B cell (primary cell): ENCODE results near the gene FOXO3. TPM values are rescaled to one million over a fixed set of nuclear protein-coding genes. Genes with fewer than 3 reads are reported as not detected.

ENCODE experiments used
- ATAC-seq: fragments of 200-7000 bp; cut with Tn5 transposase; one replicate; pipeline ENCODE4 v1.10.0; 2021; ENCODE audit warnings: low read depth, mild to moderate bottlenecking, moderate number of reproducible peaks, moderate library complexity
- CTCF ChIA-PET: fragments of 350-600 bp; sonication (Branson Sonifier 250); formaldehyde crosslinking; loops from one replicate; lab custom pipeline; 2021; ENCODE audit warnings: antibody characterized with exemption, inconsistent platforms; lab: Charles Lee
- POLR2A ChIA-PET: fragments of 350-600 bp; sonication (Branson Sonifier 250); formaldehyde crosslinking; loops from one replicate; lab custom pipeline; 2021; ENCODE audit warnings: antibody characterized with exemption; lab: Charles Lee
- DNase-seq: peaks from one replicate; pipeline ENCODE4 v3.0.0; 2013
- H2AFZ ChIP-seq: 2 replicates; pipeline ENCODE4 v1.6.1; 2012; ENCODE audit warnings: mild to moderate bottlenecking, low read depth, low read length; ENCODE audit not compliant: insufficient read depth, poor library complexity, severe bottlenecking
- H3K27ac ChIP-seq, 2 donors: 1 replicate in 1 of 2; 2 replicates in 1 of 2; pipeline ENCODE4 v1.5.1; 2012 to 2013; ENCODE audit warnings: low read length in 2 of 2, mild to moderate bottlenecking in 2 of 2, moderate library complexity in 1 of 2
- H3K27me3 ChIP-seq, 4 experiments: fragments of 200-600 bp in 1 of 4; sonication (generic) in 1 of 4; replicated peaks in 1 of 4; 1 replicate in 2 of 4; 2 replicates in 2 of 4; pipeline versions ENCODE4 v1.6.1 to v1.7.0; 2013 to 2016; ENCODE audit warnings: low read length in 3 of 4, mild to moderate bottlenecking in 2 of 4, mixed read lengths in 1 of 4, moderate library complexity in 1 of 4; ENCODE audit not compliant: insufficient read depth in 4 of 4, control insufficient read depth in 3 of 4; ENCODE audit errors: control extremely low read depth in 1 of 4
- H3K36me3 ChIP-seq, 2 experiments: replicated peaks in 1 of 2; 1 replicate in 1 of 2; 2 replicates in 1 of 2; pipeline versions ENCODE4 v1.6.1 to v1.7.1; 2013; ENCODE audit warnings: low read length in 1 of 2; ENCODE audit not compliant: insufficient read depth in 2 of 2, control insufficient read depth in 1 of 2; ENCODE audit errors: control extremely low read depth in 1 of 2, extremely low read depth in 1 of 2
- H3K4me1 ChIP-seq, 2 donors: fragments of 200-600 bp in 1 of 2; sonication (generic) in 1 of 2; 1 replicate in 1 of 2; 2 replicates in 1 of 2; pipeline versions ENCODE4 v1.5.1 to v1.6.1; 2013 to 2017; ENCODE audit warnings: low read length in 2 of 2; ENCODE audit not compliant: control insufficient read depth in 2 of 2, insufficient read depth in 2 of 2
- H3K4me2 ChIP-seq: replicated peaks from 2 replicates; pipeline ENCODE3; 2012; ENCODE audit warnings: mild to moderate bottlenecking, low read depth, low read length; ENCODE audit not compliant: poor library complexity, severe bottlenecking
- H3K4me3 ChIP-seq, 5 experiments: fragments of 200-600 bp in 1 of 5; sonication (generic) in 1 of 5; 1 replicate in 3 of 5; 2 replicates in 2 of 5; pipeline versions ENCODE4 v1.5.1 to v1.7.0; 2011 to 2016; ENCODE audit warnings: low read length in 4 of 5, mild to moderate bottlenecking in 4 of 5, low read depth in 2 of 5, control low read depth in 1 of 5, moderate library complexity in 1 of 5; ENCODE audit not compliant: insufficient read depth in 1 of 5; ENCODE audit errors: control extremely low read depth in 1 of 5, extremely low read depth in 1 of 5
- H3K79me2 ChIP-seq: fragments of 200-600 bp; sonication (generic); one replicate; pipeline ENCODE4 v1.6.0; 2016; ENCODE audit warnings: low read length; ENCODE audit not compliant: control insufficient read depth, insufficient read depth
- H3K9ac ChIP-seq: fragments of 200-600 bp; sonication (generic); 2 replicates; pipeline ENCODE4 v1.6.1; 2017; ENCODE audit warnings: mild to moderate bottlenecking, low read length, moderate library complexity
- H3K9me3 ChIP-seq, 3 donors: one replicate each; pipeline versions ENCODE4 v1.6.1 to v1.7.1; 2013; ENCODE audit warnings: low read length in 2 of 3; ENCODE audit not compliant: control insufficient read depth in 2 of 3, insufficient read depth in 1 of 3; ENCODE audit errors: control extremely low read depth in 1 of 3
- H4K20me1 ChIP-seq: 2 replicates; pipeline ENCODE4 v1.6.0; 2012; ENCODE audit warnings: mild to moderate bottlenecking, low read length; ENCODE audit not compliant: insufficient read depth, control insufficient read depth, poor library complexity, severe bottlenecking
- H3K27ac Mint-ChIP-seq: one replicate; pipeline ENCODE4 v1.8.0; 2021; ENCODE audit warnings: mixed read lengths
- H3K27me3 Mint-ChIP-seq: one replicate; pipeline ENCODE4 v1.8.0; 2021; ENCODE audit warnings: mixed read lengths
- H3K4me1 Mint-ChIP-seq: one replicate; pipeline ENCODE4 v1.8.0; 2021; ENCODE audit warnings: mixed read lengths
- H3K4me3 Mint-ChIP-seq: one replicate; pipeline ENCODE4 v1.8.0; 2021; ENCODE audit warnings: mixed read lengths
- H3K9me3 Mint-ChIP-seq: one replicate; pipeline ENCODE4 v1.8.0; 2022; ENCODE audit warnings: mixed read lengths; ENCODE audit not compliant: insufficient read depth
- EZH2 ChIP-seq: IDR thresholded peaks from 2 replicates; pipeline ENCODE4 v1.6.1; 2012; ENCODE audit warnings: borderline replicate concordance, low read depth, mild to moderate bottlenecking, moderate library complexity, low read length; ENCODE audit not compliant: insufficient read depth, poor library complexity, severe bottlenecking
- WGBS: methylation state at CpG from one replicate; pipeline ENCODE4 v1.1.5; 2013; ENCODE audit warnings: missing lambda C conversion rate; ENCODE audit not compliant: insufficient coverage; 5-methylcytosine and 5-hydroxymethylcytosine counted together
- intact Hi-C: fragments of 100-400 bp; cut with micrococcal nuclease; formaldehyde crosslinking; loops from one replicate; pipeline ENCODE4 v1.10.0; 2022
- polyA plus RNA-seq: library from polyadenylated mRNA; depleted of rRNA; stranded (reverse); fragments of >200 nt; gene quantifications from 2 replicates; pipeline ENCODE4 v1.2.3, GENCODE V29; 2012
- total RNA-seq, 2 donors: library from RNA; stranded (reverse); fragments of 120-200 nt in 1 of 2; gene quantifications; 1 replicate in 1 of 2; 2 replicates in 1 of 2; pipeline versions ENCODE4 v1.2.3 to v1.2.4, GENCODE V29; 2013 to 2022
- TF ChIP-seq, protein P1 (sequence below): fragments of 200-600 bp; IDR thresholded peaks from one replicate; pipeline ENCODE4 v1.8.0; 2022; ENCODE audit warnings: antibody characterized with exemption, mild to moderate bottlenecking

The FOXO3 gene
- total and polyA plus RNA-seq, 2 donors (not counting 1 experiment from before 2014, with no cell fraction given): 6.0 to 16.9 TPM

DNA sequence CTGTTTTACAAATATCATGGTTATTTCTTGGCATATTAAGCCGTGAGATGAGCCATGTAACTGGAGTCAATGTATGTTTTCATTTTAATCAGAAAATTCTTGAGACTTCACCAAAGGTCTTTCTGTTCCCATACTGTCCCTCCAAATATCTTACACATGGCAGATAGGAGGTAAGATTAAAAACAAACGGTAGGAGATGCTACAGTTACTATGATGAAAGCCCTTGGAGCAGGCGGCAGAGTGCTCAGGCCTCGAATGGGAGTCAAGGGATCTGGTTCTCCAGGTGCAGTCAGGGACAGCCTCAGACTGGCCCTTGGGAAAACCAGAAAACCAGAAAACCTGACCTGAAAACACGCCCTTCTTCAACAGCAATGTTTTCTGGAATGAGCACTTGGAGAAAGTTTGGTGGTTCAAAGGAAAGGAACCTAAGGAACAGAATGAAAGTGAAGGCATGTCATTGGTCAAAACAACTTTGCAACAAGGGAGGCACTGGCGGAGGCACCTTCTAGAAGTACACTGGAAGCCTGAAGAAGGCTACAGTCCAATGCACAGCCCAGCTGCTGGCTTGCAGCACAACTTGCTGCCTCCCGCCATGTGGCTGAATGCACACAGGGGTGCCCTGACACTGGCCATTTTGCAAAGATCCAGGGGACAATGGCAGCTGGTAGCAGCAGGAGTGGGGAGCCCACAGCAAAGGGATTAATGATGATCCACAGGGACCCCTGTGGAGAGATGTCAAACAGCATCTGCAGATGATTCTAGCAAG lies 17.4 kb upstream of the FOXO3 start:
- ChIA-PET POLR2A (no interaction called here), CTCF (interaction anchor here (0.9 to 7.7 kb wide), 18 partner anchors 11 to 535 kb away, joined by 3 to 247 read pairs (median 6); partner anchors contain the start of gene ARMC2)
- H3K9me3 Mint-ChIP-seq: no peaks in the 10 kb centered on the region
- DNase-seq (no peak), ATAC-seq (no peak)
- H3K4me1 Mint-ChIP-seq: peaks cover 12% of the 10 kb centered on the region
- Histone ChIP-seq H3K27ac (no peak overlapping the region), H3K4me1 (peaks cover 15 to 17% of the 10 kb centered on the region in 2 donors), H3K9ac (no peak overlapping the region), H2AFZ (no peak overlapping the region), H3K9me3 (no peaks in the 10 kb centered on the region), H3K27me3 (peaks cover 0 to 2% (median 0%) of the 10 kb centered on the region in 4 experiments), H3K79me2 (no peaks in the 10 kb centered on the region), H3K4me2 (no peak overlapping the region), H3K36me3 (no peaks in the 10 kb centered on the region), H4K20me1 (no peaks in the 10 kb centered on the region), H3K4me3 (no peak overlapping the region)
- no peak overlapping the region for H3K4me3 Mint-ChIP-seq
- H3K27ac Mint-ChIP-seq: no peak overlapping the region
- TF ChIP-seq, protein P1, sequence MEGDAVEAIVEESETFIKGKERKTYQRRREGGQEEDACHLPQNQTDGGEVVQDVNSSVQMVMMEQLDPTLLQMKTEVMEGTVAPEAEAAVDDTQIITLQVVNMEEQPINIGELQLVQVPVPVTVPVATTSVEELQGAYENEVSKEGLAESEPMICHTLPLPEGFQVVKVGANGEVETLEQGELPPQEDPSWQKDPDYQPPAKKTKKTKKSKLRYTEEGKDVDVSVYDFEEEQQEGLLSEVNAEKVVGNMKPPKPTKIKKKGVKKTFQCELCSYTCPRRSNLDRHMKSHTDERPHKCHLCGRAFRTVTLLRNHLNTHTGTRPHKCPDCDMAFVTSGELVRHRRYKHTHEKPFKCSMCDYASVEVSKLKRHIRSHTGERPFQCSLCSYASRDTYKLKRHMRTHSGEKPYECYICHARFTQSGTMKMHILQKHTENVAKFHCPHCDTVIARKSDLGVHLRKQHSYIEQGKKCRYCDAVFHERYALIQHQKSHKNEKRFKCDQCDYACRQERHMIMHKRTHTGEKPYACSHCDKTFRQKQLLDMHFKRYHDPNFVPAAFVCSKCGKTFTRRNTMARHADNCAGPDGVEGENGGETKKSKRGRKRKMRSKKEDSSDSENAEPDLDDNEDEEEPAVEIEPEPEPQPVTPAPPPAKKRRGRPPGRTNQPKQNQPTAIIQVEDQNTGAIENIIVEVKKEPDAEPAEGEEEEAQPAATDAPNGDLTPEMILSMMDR: no peak
- no peak for TF ChIP-seq EZH2
- WGBS: 96% methylated on average over 6 of the region's 7 CpGs
- intact Hi-C loops: loop anchor here (2.0 kb wide), 1 partner anchor 13 kb away; no protein-coding TSS in a partner anchor
- peaks cover 6% of the 10 kb centered on the region for H3K27me3 Mint-ChIP-seq

DNA sequence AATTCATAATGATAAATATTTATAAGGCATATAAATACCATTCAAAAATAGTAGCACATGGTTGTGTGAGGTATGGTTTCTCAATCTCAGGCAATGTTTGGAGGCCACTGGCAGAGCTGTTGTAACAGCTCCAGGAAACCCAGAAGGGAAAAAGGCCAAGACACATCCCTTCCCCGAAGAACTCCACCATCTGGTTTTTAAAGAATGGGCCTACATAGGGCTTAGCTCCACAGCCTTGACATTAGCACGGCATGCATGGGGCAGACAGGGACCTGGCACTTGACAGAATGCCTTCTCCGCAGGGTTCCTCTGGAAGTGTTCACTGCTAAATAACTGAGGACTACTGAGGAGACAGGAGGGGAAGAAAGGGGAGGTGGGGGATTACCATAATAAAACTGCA lies 16.1 kb upstream of the FOXO3 start:
- WGBS: 100% methylated on average over 2 of the region's 3 CpGs
- Histone ChIP-seq H3K36me3 (no peaks in the 10 kb centered on the region), H3K9me3 (no peaks in the 10 kb centered on the region), H4K20me1 (no peaks in the 10 kb centered on the region), H3K27ac (no peak overlapping the region), H3K27me3 (peaks cover 0 to 2% (median 0%) of the 10 kb centered on the region in 4 experiments), H3K79me2 (no peaks in the 10 kb centered on the region), H3K9ac (no peak overlapping the region), H3K4me3 (no peak overlapping the region), H2AFZ (no peak overlapping the region), H3K4me2 (no peak overlapping the region), H3K4me1 (peaks cover 15 to 17% of the 10 kb centered on the region in 2 donors)
- Mint-ChIP-seq H3K27me3 (peaks cover 6% of the 10 kb centered on the region), H3K9me3 (no peaks in the 10 kb centered on the region), H3K4me1 (peaks cover 12% of the 10 kb centered on the region), H3K4me3 (no peak overlapping the region), H3K27ac (no peak overlapping the region)
- TF ChIP-seq EZH2: no peak
- TF ChIP-seq, protein P1: no peak
- ChIA-PET CTCF (interaction anchor here (0.7 to 7.7 kb wide), 9 partner anchors 9 to 528 kb away, joined by 3 to 247 read pairs (median 4); no protein-coding TSS in a partner anchor), POLR2A (no interaction called here)
- ATAC-seq (no peak), DNase-seq (no peak)
- intact Hi-C loops: no loop called here
